ENCODE results near the gene ABHD12. TPM values are rescaled to one million over a fixed set of nuclear protein-coding genes. Genes with fewer than 3 reads are reported as not detected.

ABHD12 gene
- total RNA-seq, 1 experiment from 2014 or later: 40.6 TPM

GRCh38 chr20:25286917-25287316 lies 103.7 kb downstream of the ABHD12 start:
- no peaks in the 10 kb centered on the region for H3K4me1 ChIP-seq (ENCODE audit: insufficient read depth, low read length, poor library complexity, severe bottlenecking)
- H3K27me3 ChIP-seq (replicated peaks; ENCODE audit: insufficient read depth, low read depth, low read length, poor library complexity): no peaks in the 10 kb centered on the region
- DNase-seq (ENCODE audit: low spot score): no peak
- intact Hi-C loops (cut with micrococcal nuclease; ENCODE audit: unreplicated experiment): no loop called here
- H3K27ac ChIP-seq (ENCODE audit: low read depth, low read length, poor library complexity, severe bottlenecking): no peak overlapping the region
- peaks cover 3% of the 10 kb centered on the region for H3K36me3 ChIP-seq (ENCODE audit: insufficient read depth, low read length, poor library complexity, severe bottlenecking)
- H3K9me3 ChIP-seq (ENCODE audit: low read depth, low read length, poor library complexity, severe bottlenecking): no peaks in the 10 kb centered on the region
- CTCF ChIA-PET: no interaction called here
- BruUV-seq (replicated peaks): no TSS peak
- H3K4me3 ChIP-seq (ENCODE audit: low read depth, low read length, poor library complexity, severe bottlenecking): no peak overlapping the region
- TF ChIP-seq, protein P1, sequence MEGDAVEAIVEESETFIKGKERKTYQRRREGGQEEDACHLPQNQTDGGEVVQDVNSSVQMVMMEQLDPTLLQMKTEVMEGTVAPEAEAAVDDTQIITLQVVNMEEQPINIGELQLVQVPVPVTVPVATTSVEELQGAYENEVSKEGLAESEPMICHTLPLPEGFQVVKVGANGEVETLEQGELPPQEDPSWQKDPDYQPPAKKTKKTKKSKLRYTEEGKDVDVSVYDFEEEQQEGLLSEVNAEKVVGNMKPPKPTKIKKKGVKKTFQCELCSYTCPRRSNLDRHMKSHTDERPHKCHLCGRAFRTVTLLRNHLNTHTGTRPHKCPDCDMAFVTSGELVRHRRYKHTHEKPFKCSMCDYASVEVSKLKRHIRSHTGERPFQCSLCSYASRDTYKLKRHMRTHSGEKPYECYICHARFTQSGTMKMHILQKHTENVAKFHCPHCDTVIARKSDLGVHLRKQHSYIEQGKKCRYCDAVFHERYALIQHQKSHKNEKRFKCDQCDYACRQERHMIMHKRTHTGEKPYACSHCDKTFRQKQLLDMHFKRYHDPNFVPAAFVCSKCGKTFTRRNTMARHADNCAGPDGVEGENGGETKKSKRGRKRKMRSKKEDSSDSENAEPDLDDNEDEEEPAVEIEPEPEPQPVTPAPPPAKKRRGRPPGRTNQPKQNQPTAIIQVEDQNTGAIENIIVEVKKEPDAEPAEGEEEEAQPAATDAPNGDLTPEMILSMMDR (conservative IDR thresholded peaks at IDR 0.05; ENCODE audit: low read depth, low read length): no peak
- TF ChIP-seq EZH2 (IDR thresholded peaks at IDR 0.05; ENCODE audit: borderline replicate concordance, low read depth, low read length, poor library complexity, severe bottlenecking): no peak
- POLR2A ChIA-PET (ENCODE audit: low non-redundant PET): no interaction called here

DNA sequence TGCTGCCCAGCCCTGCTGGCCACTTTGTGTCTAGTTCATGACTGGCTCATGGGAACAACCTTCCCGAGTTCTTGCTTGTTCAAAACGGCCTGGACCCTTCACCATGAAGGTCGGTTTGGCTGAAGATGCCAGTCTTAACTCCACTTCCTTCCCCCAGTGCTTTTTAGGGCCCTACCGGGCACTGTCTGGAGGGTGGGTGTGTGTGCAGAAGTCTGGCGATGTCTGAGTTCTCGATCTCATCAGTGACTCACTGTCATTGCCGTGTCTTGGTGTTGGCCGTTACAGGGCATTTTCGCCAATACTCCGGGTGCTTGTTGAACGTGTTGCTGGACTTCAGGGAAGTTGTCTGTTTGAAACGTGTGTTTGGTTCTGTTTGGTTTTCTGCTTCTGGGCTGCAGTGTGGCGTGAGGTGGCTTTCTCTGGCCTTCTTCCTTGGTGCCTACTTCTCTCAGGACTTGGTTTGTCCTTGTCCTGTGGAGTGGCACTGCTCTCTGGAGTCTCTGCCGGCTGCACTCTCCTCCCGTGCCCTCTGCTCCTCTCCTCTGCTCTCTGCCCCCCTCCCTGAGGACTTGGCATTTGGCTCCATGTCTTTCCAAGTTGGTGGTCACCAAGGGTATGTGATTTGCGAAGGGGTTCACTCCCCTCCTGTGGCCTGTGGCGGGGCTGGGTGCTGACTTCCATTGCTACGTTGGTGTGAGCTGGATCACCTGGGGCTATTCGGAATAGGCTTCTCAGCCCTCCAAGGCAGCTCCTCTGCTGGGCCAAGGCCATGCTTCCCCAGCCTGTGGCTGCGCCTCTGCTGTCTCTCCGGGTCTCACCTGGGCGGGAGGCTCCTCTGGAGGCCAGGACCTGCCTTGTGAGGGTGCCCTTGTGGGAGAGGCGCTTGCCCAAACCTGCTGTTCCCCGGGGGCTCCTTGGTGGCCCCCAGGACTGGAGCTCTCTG lies 104.5 kb downstream of the ABHD12 start:
- no peaks in the 10 kb centered on the region for H3K27me3 ChIP-seq (replicated peaks; ENCODE audit: insufficient read depth, low read depth, low read length, poor library complexity)
- no peak overlapping the region for H3K4me3 ChIP-seq (ENCODE audit: low read depth, low read length, poor library complexity, severe bottlenecking)
- H3K9me3 ChIP-seq (ENCODE audit: low read depth, low read length, poor library complexity, severe bottlenecking): no peaks in the 10 kb centered on the region
- intact Hi-C loops (cut with micrococcal nuclease; ENCODE audit: unreplicated experiment): no loop called here
- BruUV-seq (replicated peaks): no TSS peak
- DNase-seq (ENCODE audit: low spot score): no peak
- peaks cover 3% of the 10 kb centered on the region for H3K36me3 ChIP-seq (ENCODE audit: insufficient read depth, low read length, poor library complexity, severe bottlenecking)
- H3K4me1 ChIP-seq (ENCODE audit: insufficient read depth, low read length, poor library complexity, severe bottlenecking): no peaks in the 10 kb centered on the region
- ChIA-PET POLR2A (ENCODE audit: low non-redundant PET) (no interaction called here), CTCF (no interaction called here)
- no peak for TF ChIP-seq EZH2 (IDR thresholded peaks at IDR 0.05; ENCODE audit: borderline replicate concordance, low read depth, low read length, poor library complexity, severe bottlenecking)
- TF ChIP-seq, protein P1 (conservative IDR thresholded peaks at IDR 0.05; ENCODE audit: low read depth, low read length): no peak
- H3K27ac ChIP-seq (ENCODE audit: low read depth, low read length, poor library complexity, severe bottlenecking): no peak overlapping the region

DNA sequence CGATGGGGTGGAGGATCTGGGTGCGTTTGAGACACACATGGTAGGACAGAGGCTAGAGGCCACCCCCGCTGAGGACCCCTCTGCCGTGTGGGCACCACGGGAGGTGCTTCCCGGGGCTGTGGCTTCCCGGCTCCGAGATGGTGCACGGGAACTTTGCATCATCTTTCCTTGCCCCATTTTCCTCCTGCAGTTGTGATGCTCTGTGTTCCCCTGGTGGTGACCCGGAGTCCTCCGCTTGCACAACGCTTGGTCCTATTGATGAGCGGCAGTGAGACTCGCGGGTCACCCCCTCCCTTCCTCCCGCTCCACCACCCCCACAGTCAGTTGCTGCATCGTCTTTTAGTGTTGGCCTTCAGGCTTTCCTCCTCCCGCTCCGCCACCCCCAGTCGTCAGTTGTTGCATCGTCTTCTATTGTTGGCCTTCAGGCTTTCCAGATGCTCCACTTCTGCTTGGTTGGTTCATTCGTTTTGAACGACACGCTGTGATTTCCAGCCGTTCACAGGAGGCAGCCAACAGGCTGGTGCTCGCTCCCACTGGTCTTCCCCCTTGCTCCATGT lies 105.5 kb downstream of the ABHD12 start:
- no peaks in the 10 kb centered on the region for H3K4me1 ChIP-seq (ENCODE audit: insufficient read depth, low read length, poor library complexity, severe bottlenecking)
- H3K27me3 ChIP-seq (replicated peaks; ENCODE audit: insufficient read depth, low read depth, low read length, poor library complexity): no peaks in the 10 kb centered on the region
- intact Hi-C loops (cut with micrococcal nuclease; ENCODE audit: unreplicated experiment): no loop called here
- no peak overlapping the region for H3K4me3 ChIP-seq (ENCODE audit: low read depth, low read length, poor library complexity, severe bottlenecking)
- TF ChIP-seq, protein P1 (conservative IDR thresholded peaks at IDR 0.05; ENCODE audit: low read depth, low read length): 0 out of 2 replicates have a peak, but pooled peaks have one; percentile 23
- no peak for TF ChIP-seq EZH2 (IDR thresholded peaks at IDR 0.05; ENCODE audit: borderline replicate concordance, low read depth, low read length, poor library complexity, severe bottlenecking)
- BruUV-seq (replicated peaks): no TSS peak
- no peaks in the 10 kb centered on the region for H3K36me3 ChIP-seq (ENCODE audit: insufficient read depth, low read length, poor library complexity, severe bottlenecking)
- CTCF ChIA-PET: no interaction called here
- DNase-seq (ENCODE audit: low spot score): peak; percentile 17
- POLR2A ChIA-PET (ENCODE audit: low non-redundant PET): no interaction called here
- H3K27ac ChIP-seq (ENCODE audit: low read depth, low read length, poor library complexity, severe bottlenecking): no peak overlapping the region
- no peaks in the 10 kb centered on the region for H3K9me3 ChIP-seq (ENCODE audit: low read depth, low read length, poor library complexity, severe bottlenecking)

Data from A673 (cell line).